HG03280 (cell line): ENCODE measurements around the gene MSH5.
A peak's percentile ranks its signal among the peaks of the same experiment; 100 is the strongest.
"Not testable (repeated sequence)": the region's sequence is repeated elsewhere in the genome, so short reads cannot be mapped to it uniquely, and the experiment has no call there.

Experiments used
- ATAC-seq: cut with Tn5 transposase; IDR thresholded peaks from one replicate; pipeline ENCODE4 v1.9.1; 2021; ENCODE audit warnings: mild to moderate bottlenecking, moderate library complexity; ENCODE audit not compliant: unreplicated experiment

MSH5 gene

GRCh38 chr6:31739639-31740396, at the start of gene MSH5:
Gene MSH5 (plus strand): TSS chr6:31740005. CDS start chr6:31740467, 462 bp downstream.
- ATAC-seq = peak; percentile 83

- no peak for ATAC-seq
Observed at GRCh38 chr6:31690231-31691077, 49.4 kb upstream of the MSH5 start.

- no peak for ATAC-seq
Observed at GRCh38 chr6:31691078-31691463, 48.7 kb upstream of the MSH5 start.

- no peak for ATAC-seq
Observed at GRCh38 chr6:31691564-31692108, 48.2 kb upstream of the MSH5 start.

- ATAC-seq = no peak
Observed at GRCh38 chr6:31692353-31692752, 47.5 kb upstream of the MSH5 start.

- ATAC-seq = no peak
Observed at GRCh38 chr6:31692886-31693285, 46.9 kb upstream of the MSH5 start.

GRCh38 chr6:31693535-31693934, 46.3 kb upstream of the MSH5 start:
- ATAC-seq = no peak

GRCh38 chr6:31697555-31697954, 42.2 kb upstream of the MSH5 start:
- ATAC-seq = no peak

- ATAC-seq = no peak
Observed at GRCh38 chr6:31700740-31701401, 38.9 kb upstream of the MSH5 start.

- ATAC-seq = no peak
Observed at GRCh38 chr6:31701666-31702404, 38.0 kb upstream of the MSH5 start.

- ATAC-seq = no peak
Observed at GRCh38 chr6:31702405-31702818, 37.4 kb upstream of the MSH5 start.

GRCh38 chr6:31702819-31703716, 36.7 kb upstream of the MSH5 start, which contains the start of gene ABHD16A:
Gene ABHD16A (minus strand): TSS chr6:31703324. CDS start chr6:31703281, 43 bp downstream.
- peak; percentile 93 for ATAC-seq

GRCh38 chr6:31705931-31706330, 33.9 kb upstream of the MSH5 start:
- no peak for ATAC-seq

- ATAC-seq = no peak
Observed at GRCh38 chr6:31706599-31706998, 33.2 kb upstream of the MSH5 start, which contains the start of gene LY6G6F. Gene LY6G6F (plus strand): TSS chr6:31706866. CDS start chr6:31706907, 41 bp downstream.

- ATAC-seq = no peak
Observed at GRCh38 chr6:31707701-31708100, 32.1 kb upstream of the MSH5 start.

- ATAC-seq = no peak
Observed at GRCh38 chr6:31708224-31708623, 31.6 kb upstream of the MSH5 start.

GRCh38 chr6:31709157-31709556, 30.6 kb upstream of the MSH5 start:
- not testable (repeated sequence) for ATAC-seq

GRCh38 chr6:31710523-31711219, 29.1 kb upstream of the MSH5 start:
- ATAC-seq = no peak

GRCh38 chr6:31711233-31711632, 28.6 kb upstream of the MSH5 start:
- no peak for ATAC-seq
